Globus pallidus (tissue), 1 donor: ENCODE data around the gene KRTAP4-1.
A peak's percentile ranks its signal among the peaks of the same experiment; 100 is the strongest.
"Not testable (repeated sequence)": the region's sequence is repeated elsewhere in the genome, so short reads cannot be mapped to it uniquely, and the experiment has no call there.

Source experiments
- DNase-seq: peaks from one replicate; pipeline ENCODE4 v3.0.0-alpha.2; 2015; ENCODE audit warnings: low spot score

KRTAP4-1 gene

DNA sequence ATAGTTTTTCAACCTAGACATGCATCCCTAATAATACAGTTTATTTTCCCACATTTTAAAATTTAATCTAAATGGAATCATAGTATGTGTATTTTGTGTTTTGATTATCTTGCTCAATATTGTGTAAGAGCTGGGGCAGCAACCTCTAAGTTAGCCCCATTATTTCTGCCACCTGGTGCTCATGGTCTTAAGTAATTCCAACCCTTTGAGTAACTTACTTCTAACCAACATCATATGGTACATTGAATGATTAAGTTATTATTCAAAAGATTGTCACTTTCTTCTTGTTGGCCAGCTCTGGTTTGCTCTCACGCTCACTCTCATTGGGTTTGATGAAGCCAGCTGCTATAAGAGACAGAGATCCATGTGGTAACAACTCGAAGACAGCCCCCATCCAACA is 12.8 kb downstream of the KRTAP4-1 start:
- no peak for DNase-seq

GRCh38 chr17:41168121-41168520 is 16.6 kb downstream of the KRTAP4-1 start, which contains the start of gene KRTAP4-3:
Gene KRTAP4-3 (minus strand): TSS chr17:41168221. CDS start chr17:41168172, 49 bp downstream.
- no peak for DNase-seq

GRCh38 chr17:41167561-41167960 is 17.1 kb downstream of the KRTAP4-1 start:
- DNase-seq: no peak

DNA sequence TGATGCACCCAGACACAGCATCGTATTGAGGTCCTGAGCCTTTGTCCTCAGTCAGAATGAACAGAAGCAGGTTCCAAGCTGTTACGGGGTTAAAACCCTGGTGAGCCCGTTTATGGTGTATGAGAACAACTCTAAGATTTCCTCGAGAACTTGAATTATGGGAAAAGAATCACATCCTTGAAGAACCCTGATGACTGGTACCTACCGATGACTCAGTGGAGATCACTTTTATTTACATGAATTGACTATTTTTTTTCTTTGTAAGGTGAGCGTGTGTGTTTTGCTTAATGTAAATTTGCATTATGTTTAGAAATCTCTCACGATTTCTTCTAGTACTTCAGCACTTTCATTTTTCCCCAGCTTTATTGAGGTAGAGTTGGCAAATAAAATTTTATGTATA is 20.9 kb downstream of the KRTAP4-1 start:
- DNase-seq: no peak

DNA sequence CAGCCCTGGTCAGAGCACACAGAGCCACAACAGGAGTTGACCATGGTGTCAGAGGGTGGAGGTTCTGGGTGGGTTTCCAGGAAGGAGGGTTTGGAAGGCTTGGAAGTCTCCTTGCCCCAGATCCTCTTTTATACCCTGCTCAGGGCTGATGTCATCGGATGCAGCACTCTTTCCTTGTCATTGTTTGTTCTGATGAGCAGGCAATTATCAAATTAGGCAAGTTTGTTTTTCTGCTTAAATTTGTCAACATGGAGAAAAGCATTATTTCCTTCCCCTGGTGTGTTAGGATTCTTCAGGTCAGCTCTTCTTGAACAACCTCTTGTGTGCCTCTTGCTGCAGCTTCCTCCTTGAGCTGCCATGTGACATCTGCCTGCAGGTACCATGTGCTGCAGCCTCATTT is 24.1 kb downstream of the KRTAP4-1 start, which contains the start of gene KRTAP4-4:
KRTAP4-4 (minus strand) TSS at position 101 of the 400 bp plus-strand sequence; CDS start at position 44, 57 bp downstream.
- DNase-seq: no peak

GRCh38 chr17:41160190-41160589 is 24.5 kb downstream of the KRTAP4-1 start:
- not testable (repeated sequence) for DNase-seq

GRCh38 chr17:41153856-41154255 is 30.9 kb downstream of the KRTAP4-1 start:
- DNase-seq: peak; percentile 50

- DNase-seq: no peak
Observed at GRCh38 chr17:41151525-41151924, 33.2 kb downstream of the KRTAP4-1 start.

GRCh38 chr17:41150026-41150425 is 34.7 kb downstream of the KRTAP4-1 start:
- DNase-seq: no peak

DNA sequence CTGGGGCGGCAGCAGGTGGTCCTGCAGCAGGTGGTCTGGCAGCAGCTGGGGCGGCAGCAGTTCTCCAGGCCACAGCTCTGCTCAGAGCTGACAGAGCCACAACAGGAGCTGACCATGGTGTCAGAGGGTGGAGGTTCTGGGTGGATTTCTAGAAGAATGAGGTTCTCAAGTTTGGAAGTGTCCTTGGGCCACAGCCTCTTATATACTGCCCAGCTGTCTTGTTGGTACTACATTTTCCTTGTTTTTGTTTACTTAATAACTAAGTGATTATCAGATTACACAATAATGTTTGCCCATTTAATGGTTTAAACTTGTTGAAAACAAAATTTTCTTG is 35.1 kb downstream of the KRTAP4-1 start, which contains the start of gene KRTAP4-5:
KRTAP4-5 (minus strand) TSS at position 174 of the 334 bp plus-strand sequence; CDS start at position 116, 58 bp downstream.
- no peak for DNase-seq

GRCh38 chr17:41148971-41149651 is 35.6 kb downstream of the KRTAP4-1 start:
- not testable (repeated sequence) for DNase-seq

GRCh38 chr17:41147531-41148204 is 37.0 kb downstream of the KRTAP4-1 start:
- DNase-seq: no peak

DNA sequence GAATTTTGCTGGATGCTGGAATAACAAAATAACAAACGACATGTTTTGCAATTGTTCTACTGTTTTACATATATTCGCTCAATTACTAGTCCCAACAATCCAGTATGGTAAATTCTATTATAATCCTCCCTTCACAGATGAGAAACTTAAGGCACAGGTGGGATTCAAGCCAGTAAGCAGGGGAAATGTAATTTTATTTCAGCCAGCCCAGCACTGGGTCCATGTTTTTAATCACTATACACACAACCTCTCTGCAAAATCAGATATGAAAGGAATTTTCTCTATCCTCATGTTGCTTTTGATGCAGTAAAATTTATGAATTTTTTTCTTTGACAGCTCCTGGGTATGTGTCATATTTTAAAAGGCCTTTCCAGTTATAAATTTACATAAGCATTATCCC is 39.5 kb downstream of the KRTAP4-1 start:
- no peak for DNase-seq

DNA sequence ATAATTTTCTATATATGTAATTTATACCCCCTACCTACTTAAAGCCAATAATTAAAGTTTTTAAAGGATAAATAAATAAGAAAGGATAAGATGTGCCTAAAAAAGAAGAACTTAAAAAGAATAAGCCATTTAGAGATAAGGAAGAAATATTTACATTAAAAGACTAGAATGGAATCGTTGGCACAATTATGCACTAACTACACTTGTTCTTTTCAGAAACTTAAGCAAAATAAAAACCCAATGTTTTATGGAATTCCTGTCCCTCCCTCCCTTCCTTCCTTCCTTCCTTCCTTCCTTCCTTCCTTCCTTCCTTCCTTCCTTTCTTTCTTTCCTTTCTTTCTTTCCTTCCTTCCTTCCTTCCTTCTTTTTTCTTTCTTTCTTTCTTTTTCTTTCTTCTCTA is 39.9 kb downstream of the KRTAP4-1 start:
- no peak for DNase-seq

GRCh38 chr17:41141361-41141760 is 43.4 kb downstream of the KRTAP4-1 start:
- DNase-seq: no peak

- DNase-seq: no peak
Observed at GRCh38 chr17:41140360-41141131, 44.2 kb downstream of the KRTAP4-1 start, which contains the start of gene KRTAP4-6. Gene KRTAP4-6 (minus strand): TSS chr17:41140544. CDS start chr17:41140487, 57 bp downstream.

GRCh38 chr17:41139865-41140264 is 44.8 kb downstream of the KRTAP4-1 start:
- DNase-seq: not testable (repeated sequence)
